NCI-H82 (cell line): ENCODE measurements around the gene LCMT1.

ENCODE experiments used
- DNase-seq: peaks from one replicate; lab custom pipeline; 2025; lab: John Stamatoyannopoulos, UW

Gene LCMT1

GRCh38 chr16:25198021-25198420, 86.5 kb downstream of the LCMT1 start:
- DNase-seq = no peak

DNA sequence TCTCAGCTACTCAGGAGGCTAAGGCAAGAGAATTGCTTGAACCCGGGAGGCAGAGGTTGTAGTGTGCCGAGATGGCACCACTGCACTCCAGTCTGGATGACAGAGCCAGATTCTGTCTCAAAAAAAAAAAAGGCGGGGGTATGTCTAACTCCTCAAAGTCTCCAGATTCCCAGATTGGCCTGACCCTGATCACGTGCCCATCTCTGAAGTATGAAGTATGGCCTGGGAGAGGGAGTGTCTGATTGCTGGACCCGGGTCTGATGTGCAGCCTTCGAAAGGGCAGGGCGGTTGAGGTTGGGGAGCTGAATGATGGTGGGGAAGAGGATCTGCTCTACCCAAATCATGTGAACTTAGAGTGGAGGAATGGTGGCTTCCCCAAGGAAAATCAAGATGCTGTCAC, 87.9 kb downstream of the LCMT1 start:
- DNase-seq = no peak

DNA sequence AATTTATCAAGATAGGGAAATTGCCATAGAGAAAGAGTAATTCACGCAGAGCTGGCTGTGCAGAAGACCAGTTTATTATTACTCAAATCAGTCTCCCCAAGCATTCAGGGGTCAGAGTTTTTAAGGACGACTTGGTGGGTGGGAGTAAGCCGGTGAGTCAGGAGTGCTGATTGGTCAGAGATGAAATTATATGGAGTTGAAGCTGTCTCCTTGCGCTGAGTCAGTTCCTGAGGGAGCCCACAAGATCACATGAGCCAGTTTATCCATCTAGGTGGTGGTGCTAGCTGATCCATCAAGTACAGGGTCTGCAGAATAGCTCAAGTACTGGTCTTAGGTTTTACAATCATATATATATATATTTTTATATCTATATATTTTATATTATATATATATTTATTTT, 99.2 kb downstream of the LCMT1 start:
- DNase-seq = no peak

- no peak for DNase-seq
Observed at GRCh38 chr16:25212636-25213035, 101.1 kb downstream of the LCMT1 start.

- no peak for DNase-seq
Observed at GRCh38 chr16:25213709-25214397, 102.3 kb downstream of the LCMT1 start.

DNA sequence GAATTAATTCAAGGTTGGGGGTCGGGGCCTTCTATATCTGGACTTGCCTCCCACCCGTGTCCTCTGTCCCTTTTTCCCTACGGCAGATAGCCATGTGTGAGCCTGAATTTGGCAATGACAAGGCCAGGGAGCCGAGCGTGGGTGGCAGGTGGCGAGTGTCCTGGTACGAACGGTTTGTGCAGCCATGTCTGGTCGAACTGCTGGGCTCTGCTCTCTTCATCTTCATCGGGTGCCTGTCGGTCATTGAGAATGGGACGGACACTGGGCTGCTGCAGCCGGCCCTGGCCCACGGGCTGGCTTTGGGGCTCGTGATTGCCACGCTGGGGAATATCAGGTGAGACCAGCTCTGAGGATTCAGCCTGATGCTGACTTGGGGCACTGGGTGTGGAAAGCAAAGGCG, 105.6 kb downstream of the LCMT1 start:
- no peak for DNase-seq

- no peak for DNase-seq
Observed at GRCh38 chr16:25217921-25218320, 106.4 kb downstream of the LCMT1 start.

- no peak for DNase-seq
Observed at GRCh38 chr16:25219070-25219737, 107.7 kb downstream of the LCMT1 start.

DNA sequence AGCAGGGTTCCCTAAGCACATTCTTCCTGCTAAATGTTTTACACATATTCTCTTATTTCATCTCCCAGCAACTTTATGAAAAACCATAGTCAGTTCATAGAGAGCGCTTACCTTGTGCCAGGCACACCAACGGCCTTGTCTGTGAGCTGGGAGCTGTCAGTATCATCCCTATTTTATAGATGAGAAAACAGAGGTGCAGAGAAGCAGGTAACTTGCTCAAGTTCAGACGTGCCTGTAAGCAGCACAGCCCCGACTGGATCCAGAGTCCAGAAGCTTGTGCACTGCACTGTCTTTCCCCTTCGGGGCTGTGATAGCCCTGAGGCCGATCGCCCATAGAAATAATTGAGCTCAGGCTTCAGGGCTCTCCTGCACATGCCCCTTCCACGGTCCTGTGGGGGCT, 111.4 kb downstream of the LCMT1 start:
- DNase-seq = no peak

GRCh38 chr16:25223964-25224363, 112.4 kb downstream of the LCMT1 start:
- DNase-seq = no peak

GRCh38 chr16:25224731-25225319, 113.3 kb downstream of the LCMT1 start:
- DNase-seq = no peak
